HG02610 (cell line): ENCODE measurements around the gene CD96.

Experiments
- ATAC-seq: cut with Tn5 transposase; IDR thresholded peaks from one replicate; pipeline ENCODE4 v1.9.1; 2021; ENCODE audit warnings: mild to moderate bottlenecking, moderate library complexity; ENCODE audit not compliant: unreplicated experiment

CD96 gene

DNA sequence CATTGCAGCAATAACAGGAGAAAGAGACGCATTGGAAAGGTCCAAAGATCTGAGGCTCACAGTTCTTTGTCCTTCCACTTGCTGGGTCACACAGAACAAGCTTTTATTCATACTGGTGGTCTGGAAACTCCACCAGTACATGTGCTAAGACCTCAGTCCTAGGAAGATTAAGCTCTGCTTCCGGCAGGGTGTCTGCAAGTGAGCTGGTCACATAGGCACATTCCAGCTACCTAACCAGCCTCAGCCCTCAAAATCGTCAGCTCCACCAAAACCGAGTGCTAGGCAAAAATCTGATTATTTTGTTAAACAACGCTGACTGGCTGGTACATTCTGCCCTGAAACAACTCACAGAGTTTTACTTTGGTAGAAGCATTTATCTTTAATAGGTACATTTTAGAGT, 50.9 kb downstream of the CD96 start:
- ATAC-seq: no peak

DNA sequence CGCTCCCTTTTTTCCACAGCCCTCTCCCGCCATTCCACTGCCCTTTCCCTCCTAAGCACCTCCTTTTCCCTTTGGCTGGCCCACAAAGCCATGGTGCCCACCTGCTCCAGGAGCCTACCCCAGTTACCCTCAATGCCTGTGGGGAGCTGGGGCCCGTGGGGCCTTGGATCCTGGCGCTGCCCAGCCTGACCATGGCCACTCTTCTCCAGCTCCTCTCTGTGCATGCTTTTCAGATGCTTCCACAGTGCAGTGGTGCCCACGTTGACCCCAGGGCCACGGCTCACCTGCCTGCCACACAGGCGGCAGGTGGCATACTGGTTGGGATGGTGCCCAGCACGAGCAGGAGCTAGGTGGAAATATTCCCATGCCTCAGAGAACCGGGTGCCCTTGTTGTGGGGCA, 51.7 kb downstream of the CD96 start:
- ATAC-seq: no peak

DNA sequence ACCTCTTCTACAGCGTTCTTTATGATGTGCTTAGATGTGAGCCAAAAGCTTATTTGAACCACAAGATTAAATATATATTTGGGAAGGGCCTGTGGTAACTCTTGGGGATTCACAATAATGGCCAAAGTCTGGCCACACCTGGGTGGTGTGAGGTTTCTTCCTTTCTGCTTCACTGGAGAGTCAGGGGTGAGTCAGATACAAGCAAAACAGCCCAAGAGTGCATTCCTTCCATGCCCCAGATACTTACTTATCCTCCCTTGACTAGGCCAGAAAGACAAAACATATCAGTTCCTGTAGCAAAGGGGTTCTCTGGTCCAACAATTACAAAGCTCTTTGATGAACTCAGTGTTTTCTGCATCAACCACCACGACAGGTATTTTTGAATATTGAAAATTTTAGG, 52.2 kb downstream of the CD96 start:
- ATAC-seq: peak; percentile 92

DNA sequence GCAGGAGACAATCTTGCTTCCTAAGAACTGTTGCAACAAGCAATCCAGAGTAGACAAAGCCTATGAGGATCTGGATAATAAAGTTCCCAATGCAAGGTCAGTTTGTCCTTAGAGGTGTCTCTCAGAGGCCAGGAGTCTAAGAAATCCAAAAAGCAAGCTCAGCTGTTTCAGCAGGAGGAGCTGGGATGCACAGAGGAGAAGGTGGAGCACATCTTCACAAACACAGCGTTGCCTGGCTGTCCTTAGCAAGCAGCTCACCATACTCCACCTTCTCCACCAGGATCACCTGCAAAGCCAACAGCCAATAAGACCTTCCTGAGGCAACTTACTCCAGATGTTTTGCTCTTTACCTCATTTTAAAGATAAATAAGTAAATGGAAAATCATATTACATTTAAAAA, 52.8 kb downstream of the CD96 start:
- ATAC-seq: no peak

DNA sequence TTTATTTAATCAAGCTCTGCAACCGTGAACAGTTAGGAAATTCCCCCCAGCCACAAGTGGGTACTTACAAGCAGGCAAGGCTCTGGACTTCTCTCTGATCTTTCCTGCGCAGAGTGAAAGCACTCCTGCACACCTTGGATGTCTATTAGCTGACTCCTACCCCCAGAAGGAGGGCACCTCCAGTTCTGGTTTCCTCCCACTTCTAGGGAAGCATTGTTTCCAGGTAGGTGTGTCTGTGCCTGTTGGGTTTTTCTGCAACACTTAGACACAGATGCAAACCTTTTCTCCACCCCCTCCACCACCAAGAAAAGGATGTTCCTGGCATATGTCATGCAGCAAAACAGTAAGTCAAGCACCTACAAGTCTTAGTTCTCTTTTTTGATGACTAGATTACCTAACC, 53.2 kb downstream of the CD96 start, which contains the start of gene ZBED2:
ZBED2 (minus strand) TSS at position 115 of the 400 bp plus-strand sequence. CDS start 1,145 bp downstream, outside the sequence.
- ATAC-seq: peak; percentile 46

DNA sequence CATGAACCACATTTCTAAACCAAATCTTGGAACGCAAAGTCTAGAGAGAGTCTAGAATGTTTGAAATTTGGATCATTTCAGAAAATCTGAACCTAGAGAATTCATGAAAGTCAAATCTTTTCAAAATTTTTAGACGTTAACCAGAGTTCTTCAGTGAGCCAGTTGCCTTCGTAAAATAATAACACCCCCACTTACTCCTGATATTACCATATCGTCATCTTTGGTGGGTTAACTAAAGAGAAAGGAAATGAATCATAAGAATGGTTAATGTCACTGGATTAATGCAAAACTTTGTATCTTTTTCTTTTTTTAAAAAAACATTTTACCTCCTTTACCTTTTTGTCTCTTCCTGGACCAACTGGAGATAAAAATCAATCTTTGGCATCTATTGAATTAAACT, 54.3 kb downstream of the CD96 start:
- no peak for ATAC-seq

DNA sequence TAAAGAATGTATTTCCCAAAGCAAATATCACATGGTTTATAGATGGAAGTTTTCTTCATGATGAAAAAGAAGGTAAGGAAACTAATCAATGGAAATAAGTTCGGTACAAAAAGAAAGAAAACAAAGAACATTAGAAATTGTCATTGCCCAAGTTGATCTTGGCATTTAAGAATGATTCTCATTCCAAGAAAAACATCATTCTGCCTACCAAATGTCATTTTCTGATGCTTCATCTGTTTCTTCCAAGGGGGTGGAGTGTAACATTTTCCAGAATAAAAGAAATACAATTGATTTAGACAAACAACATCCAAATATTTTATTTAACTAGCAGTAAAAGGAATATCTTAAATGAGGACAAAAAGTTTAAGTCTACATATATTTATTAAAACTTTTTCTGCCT, 56.1 kb downstream of the CD96 start:
- no peak for ATAC-seq

DNA sequence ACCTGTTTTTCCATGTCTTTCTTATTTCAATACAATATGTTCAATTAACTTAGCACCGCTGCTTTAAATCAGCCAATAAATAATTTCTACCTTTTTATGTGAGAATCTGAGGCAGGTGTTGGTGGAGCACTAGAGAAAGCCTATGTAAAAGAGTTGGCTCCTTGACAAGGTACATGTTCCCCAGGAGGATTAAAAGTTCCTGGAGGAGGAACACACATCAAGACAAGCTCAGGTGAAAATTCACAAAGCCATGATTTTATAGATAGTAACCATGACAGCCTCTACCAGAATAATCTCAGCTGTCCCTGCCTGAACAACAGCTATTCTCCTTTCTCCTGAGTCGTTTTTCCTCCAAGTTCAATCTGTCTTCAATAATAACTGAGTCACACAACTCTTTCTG, 56.6 kb downstream of the CD96 start:
- ATAC-seq: no peak

DNA sequence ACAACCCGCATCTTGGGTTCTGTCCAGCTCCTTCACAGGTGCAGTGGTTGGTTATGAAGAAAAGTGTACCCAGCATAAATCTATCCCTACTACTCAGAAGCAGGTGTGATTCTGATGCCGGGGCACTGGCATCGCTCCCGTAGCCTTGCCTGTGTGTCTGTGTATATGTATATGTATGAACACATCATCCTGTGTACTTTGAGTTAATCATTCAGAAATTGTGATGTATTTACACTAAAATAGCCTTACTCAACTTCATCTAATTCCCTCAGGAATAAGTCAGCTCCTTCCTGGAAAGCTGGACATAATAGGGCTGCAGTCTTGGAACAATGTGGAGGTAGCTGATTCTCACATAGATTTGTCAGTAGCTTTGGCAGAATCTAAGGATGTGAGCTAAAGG, 59.8 kb downstream of the CD96 start:
- no peak for ATAC-seq

DNA sequence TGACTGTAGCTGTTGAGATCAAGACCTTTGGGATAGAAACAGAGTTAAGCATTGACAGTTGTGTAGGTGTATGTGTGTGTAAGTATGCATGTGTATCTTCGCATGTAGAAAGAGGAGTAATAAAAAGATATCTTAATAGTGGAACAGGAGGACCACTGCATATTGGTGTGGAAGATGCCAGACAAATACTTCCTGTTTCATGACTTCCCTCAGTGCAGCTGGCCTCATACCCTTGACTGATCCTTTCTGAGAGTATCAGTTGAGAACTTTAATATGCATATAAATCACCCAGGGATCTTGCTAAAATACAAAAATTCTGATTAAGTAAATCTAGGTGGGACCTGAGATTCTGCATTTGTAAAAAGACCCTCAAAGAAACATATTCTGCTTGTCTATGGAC, 61.7 kb downstream of the CD96 start:
- ATAC-seq: no peak

DNA sequence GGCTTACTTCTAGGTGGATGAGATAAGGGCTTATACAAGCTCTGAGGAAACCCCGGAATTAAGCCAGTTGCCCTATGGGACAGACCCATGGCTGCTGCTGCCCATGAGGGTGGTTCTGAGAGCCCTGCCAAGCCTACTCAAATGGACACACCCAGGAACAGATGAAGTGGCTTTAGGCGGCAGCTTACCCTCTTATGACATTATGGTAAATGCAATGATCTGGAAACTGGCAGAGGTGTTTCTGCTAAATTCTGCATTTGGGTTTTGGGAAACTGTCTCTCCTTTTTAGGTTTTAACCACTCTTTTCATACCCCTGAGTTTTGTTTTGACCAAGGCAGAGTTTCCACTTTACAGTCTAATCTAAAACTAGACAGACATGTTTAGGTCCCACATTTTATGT, 62.1 kb downstream of the CD96 start:
- ATAC-seq: no peak

DNA sequence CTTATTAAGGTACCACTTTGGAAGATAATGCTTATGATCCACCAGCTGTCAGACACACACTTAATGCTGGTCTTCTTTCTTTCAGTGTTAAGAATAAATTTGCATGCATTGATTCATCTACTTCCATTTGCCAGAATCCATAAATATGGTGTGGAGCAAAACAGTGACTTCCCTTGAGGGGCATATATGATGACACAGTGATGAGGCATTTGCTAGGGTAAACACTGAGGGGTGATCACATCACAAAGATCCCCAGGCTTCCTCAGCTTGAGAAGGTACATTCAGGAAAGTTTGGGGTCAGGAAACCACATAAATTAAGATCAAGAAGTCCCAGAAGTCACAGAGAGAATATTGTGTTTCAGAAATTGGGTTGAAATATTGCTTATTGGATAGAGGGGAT, 63.0 kb downstream of the CD96 start:
- ATAC-seq: no peak

DNA sequence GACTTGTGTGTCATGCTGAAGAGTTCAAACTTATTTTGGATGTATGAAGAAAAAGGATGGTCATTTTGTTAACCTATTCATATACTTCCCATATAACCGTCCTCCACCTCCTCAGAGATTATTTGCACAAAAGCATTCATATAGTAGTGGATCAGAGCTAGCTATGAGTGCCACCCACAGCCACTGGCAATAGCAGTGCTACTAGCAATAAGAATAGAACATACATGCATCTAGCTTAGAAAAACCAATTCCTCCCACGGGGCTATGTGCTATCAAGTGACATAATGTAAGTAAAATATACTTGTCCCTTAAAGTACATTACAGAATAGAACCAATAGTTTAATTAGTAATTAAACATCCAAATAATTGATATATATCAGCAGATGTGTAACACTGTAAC, 63.5 kb downstream of the CD96 start:
- ATAC-seq: no peak

DNA sequence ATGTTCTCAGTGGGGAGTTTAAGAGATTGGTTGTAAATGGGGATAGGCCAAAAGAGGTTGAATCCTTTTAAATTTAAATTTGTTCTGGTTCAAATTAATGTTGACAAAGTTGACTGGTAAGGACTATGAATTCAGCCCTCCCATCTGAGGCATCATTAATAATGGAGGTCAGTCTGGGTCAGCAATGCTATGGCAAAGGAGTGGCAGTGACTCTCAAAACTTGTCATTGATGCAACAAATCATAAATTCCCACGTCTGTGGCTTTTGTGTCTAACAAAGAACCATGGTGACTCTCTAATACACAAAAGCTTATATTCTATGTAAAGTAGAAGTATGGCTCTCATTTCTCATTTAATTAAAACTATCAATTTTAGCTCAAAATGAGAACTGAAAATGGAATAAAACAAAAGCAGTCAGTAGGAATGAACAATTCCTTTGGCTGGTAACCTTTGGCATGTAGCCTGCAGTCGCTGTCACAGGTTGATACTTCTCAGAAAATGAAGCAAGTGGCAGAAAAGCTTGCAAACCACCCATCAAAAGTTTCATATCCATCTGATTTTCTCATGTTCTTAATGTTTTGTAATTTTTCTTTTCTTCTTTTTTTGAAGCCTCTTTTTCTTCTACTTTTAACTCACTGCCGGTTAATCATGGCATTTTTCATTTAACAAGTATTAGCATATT, 65.4 kb downstream of the CD96 start:
- ATAC-seq: no peak

DNA sequence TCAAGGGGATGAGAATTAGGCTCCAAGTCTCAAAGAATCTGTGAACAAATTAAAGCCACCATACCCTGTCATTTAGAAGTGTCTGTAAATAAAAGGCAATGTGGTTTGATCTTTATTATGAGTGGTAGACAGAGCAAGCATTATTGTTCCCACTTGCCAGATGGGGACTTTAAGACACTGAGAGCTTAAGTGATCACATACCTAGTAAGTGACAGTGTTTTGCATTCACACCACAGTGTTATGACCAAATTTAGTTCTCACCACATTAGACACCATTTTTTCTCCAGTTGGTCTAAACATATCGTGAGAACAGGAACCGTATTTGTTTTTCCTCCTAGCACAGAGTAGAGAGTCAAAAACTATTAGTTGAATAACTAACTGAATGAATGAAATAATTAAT, 66.4 kb downstream of the CD96 start:
- ATAC-seq: peak; percentile 37

DNA sequence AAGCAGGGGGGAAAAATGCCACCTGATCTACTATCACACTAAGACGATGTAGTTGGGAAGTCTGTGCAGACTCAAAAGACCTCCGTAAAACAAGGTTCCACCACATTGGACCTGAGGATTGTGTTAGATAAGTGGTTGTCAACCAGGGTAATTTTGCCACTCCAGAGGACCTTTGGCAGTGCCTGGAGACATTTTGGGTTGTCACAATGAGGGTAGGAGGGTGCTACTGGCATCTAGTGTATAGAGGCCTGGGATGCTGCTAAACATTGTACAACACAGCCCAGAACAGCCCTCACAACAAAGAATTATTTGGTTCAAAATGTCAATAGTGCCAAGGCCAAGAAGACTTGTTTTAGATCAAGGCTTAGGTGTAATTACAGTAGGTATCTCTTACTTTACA, 67.7 kb downstream of the CD96 start:
- no peak for ATAC-seq

DNA sequence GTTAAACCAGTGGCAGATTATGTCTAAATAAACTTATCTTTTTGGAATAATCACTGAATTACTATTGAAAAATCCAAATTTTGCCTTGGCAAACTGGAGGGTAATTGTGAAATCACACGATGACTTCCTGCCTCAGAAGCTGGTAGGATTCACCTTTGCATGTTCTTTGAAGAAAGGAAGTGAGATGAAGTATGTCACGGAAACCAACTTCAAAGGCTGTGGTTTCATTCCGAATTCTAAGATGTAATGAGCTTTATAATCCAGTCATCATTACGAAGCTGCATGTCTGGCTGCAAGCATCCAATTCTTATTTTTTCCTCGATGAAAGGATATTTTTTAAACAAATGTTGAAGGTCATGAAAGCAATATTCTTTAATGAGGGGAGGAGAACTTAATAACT, 68.2 kb downstream of the CD96 start:
- peak; percentile 87 for ATAC-seq

DNA sequence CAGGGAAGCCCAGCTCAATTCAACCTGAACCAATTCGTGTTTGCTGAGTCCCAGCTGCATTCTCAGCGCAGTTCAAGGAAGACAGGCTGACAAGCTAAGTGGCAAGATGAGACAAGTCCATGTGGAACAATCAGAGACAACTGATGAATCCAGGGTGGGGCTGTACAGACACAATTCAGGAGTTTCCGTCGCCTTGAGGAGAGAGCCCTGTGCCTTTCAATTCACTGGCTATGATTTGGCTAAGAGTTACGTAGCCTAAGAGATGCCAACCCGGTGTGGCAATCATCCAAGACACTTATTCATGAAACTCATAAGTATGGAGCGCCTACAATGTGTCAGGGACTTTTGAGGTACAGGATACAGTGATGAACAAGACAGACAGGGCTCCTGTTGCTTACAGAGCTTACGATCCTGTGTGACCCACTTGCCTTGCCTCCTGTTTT, 68.6 kb downstream of the CD96 start:
- peak; percentile 19 for ATAC-seq

DNA sequence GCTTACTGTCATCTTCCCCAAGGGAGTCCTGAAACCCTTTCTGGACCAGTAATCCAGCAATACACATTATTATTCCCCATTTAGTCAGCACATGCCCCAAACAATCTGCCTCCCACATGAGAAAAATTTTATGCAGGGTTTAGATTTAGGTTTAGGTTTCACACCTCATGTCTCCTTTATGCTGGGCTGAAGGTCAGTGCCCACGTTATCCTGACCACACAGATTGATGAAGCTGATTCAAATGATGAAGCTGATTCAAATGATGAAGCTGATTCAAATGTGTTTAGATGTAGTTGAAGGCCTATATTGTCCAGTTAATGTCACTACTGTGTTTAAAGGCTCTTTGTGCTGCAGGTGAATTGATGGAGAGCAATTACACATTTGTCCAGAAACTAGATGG, 71.3 kb downstream of the CD96 start:
- no peak for ATAC-seq

DNA sequence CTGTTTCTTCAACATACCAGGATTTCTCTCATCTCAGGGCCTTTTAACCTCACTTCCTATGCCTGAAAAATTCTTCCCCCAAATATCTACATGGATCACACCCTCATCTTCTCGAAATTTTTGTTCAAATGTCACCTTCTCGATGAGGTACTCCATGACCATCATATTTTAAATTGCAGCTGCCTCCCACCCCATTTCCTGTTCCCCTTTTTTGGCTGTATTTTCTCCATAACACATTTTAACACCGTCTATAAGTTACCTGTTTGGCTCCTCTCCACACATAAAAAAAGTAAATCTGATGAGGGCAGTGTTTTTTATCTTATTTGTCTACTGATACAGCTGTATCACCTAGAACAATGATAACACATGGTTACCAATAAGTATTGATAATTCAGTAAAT, 73.9 kb downstream of the CD96 start:
- ATAC-seq: no peak

DNA sequence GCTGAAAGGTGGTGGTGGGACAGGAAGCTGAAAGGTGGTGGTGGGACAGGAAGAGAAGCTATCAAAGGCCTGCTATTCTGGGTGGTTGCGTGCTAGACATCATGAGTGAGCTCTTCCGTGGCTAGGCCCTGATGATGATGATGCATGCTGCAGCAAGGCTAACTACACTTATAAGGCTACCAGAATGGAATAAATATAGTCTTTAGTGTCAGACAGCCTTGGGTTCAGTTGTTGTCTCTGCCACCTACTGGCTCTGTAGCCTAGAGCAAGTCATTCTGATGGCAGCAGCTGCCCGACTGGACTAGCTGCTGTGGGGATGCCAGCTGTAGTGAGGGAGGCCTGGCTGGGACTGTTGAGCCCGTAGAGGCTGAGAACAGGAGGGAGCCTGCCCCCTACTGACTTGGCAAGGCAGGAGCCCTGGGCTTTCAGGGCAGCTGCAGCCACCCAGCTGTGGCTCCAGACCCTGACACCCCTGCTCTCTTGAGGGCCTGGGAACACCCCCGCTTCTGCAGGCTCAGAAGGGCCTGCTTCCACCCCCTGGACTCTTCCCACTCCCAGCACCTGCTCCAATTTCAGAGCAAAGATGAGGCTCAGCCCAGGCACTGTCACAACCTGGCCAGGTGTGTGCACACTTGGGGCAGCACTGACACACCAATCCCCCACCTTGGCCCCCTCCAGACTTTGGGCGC, 74.6 kb downstream of the CD96 start:
- peak; percentile 71 for ATAC-seq

DNA sequence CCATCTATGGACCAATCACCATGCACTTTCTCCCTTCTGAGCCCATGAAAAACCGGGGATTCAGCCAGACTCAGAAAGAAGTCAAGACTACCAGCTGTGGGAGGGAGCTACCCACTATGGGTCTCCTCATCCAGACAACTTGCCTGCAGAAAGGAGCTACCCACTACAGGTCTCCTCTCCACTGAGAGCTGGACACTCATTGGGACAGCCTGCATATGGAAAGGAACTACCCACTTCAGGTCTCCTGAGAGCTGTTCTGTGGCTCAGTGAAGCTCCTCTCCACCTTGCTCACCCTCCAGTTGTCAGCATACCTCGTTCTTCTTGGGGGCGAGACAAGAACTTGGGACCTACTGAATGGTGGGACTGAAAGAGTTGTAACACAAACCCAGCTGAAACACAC, 75.4 kb downstream of the CD96 start:
- ATAC-seq: no peak
